Endodermal cell (in vitro differentiated cells): ENCODE results near the gene UBASH3A. TPM values are rescaled to one million over a fixed set of nuclear protein-coding genes. Genes with fewer than 3 reads are reported as not detected.

Experiments used
- DNase-seq: peaks from one replicate; pipeline ENCODE4 v3.0.0-alpha.2; 2017
- H3K27ac ChIP-seq: 2 replicates; pipeline ENCODE4 v1.5.1; 2013; ENCODE audit warnings: mild to moderate bottlenecking, low read depth, low read length, moderate library complexity
- H3K27me3 ChIP-seq: 2 replicates; pipeline ENCODE4 v1.6.1; 2013; ENCODE audit warnings: mild to moderate bottlenecking, low read length, moderate library complexity; ENCODE audit not compliant: insufficient read depth, control insufficient read depth, poor library complexity, severe bottlenecking
- H3K36me3 ChIP-seq: 2 replicates; pipeline ENCODE4 v1.7.0; 2013; ENCODE audit warnings: mild to moderate bottlenecking, low read length, moderate library complexity; ENCODE audit not compliant: control insufficient read depth, insufficient read depth
- H3K4me1 ChIP-seq: one replicate; pipeline ENCODE4 v1.7.0; 2013; ENCODE audit warnings: low read length; ENCODE audit not compliant: control insufficient read depth, insufficient read depth
- H3K4me3 ChIP-seq: 2 replicates; pipeline ENCODE4 v1.5.1; 2013; ENCODE audit warnings: mild to moderate bottlenecking, low read length, moderate library complexity
- H3K9ac ChIP-seq: 2 replicates; pipeline ENCODE4 v1.6.1; 2013; ENCODE audit warnings: mild to moderate bottlenecking, low read length, moderate library complexity; ENCODE audit not compliant: poor library complexity, severe bottlenecking; ENCODE audit errors: extremely low read depth
- H3K9me3 ChIP-seq: 2 replicates; pipeline ENCODE4 v1.6.1; 2013; ENCODE audit warnings: mild to moderate bottlenecking, low read length, moderate library complexity; ENCODE audit not compliant: control insufficient read depth
- H3K27ac Mint-ChIP-seq: 2 replicates; pipeline ENCODE4 v1.8.0; 2020; ENCODE audit warnings: mixed read lengths
- H3K27me3 Mint-ChIP-seq: 2 replicates; pipeline ENCODE4 v1.8.0; 2021; ENCODE audit warnings: mild to moderate bottlenecking, mixed read lengths; ENCODE audit not compliant: insufficient read depth
- H3K36me3 Mint-ChIP-seq: 2 replicates; pipeline ENCODE4 v1.8.0; 2020; ENCODE audit warnings: low read depth, mixed read lengths
- H3K4me1 Mint-ChIP-seq: 2 replicates; pipeline ENCODE4 v1.8.0; 2020; ENCODE audit warnings: mixed read lengths
- H3K4me3 Mint-ChIP-seq: 2 replicates; pipeline ENCODE4 v1.8.0; 2020; ENCODE audit warnings: mild to moderate bottlenecking, moderate library complexity, mixed read lengths
- H3K9me3 Mint-ChIP-seq: 2 replicates; pipeline ENCODE4 v1.8.0; 2020; ENCODE audit warnings: mild to moderate bottlenecking, mixed read lengths
- CTCF ChIP-seq: fragments of 200-600 bp; sonication (generic); conservative IDR thresholded peaks from 2 replicates; pipeline ENCODE4 v1.5.0; 2021; ENCODE audit warnings: antibody characterized with exemption, mild to moderate bottlenecking
- WGBS, 2 experiments: methylation state at CpG; one replicate each; pipeline versions ENCODE4 v1.1.5 to v1.1.7; 2013; ENCODE audit warnings: missing lambda C conversion rate in 2 of 2, mixed read lengths in 1 of 2; ENCODE audit not compliant: insufficient coverage in 1 of 2, insufficient read length in 1 of 2; 5-methylcytosine and 5-hydroxymethylcytosine counted together
- total RNA-seq, 2 donors: library from RNA; stranded (reverse); fragmentation: NEBNext Ultra II Directional in 1 of 2; extraction: Animal tissue kit (Norgen Biotek cat#: 25700) in 1 of 2; gene quantifications; 2 replicates in 1 of 2; 3 replicates in 1 of 2; pipeline ENCODE4 v1.2.1, GENCODE V29; 2021

Gene UBASH3A
- total RNA-seq, 2 donors from 2014 or later = not detected

- no peak overlapping the region for H3K27ac Mint-ChIP-seq
- Histone ChIP-seq H3K27me3 (no peaks in the 10 kb centered on the region), H3K4me1 (no peaks in the 10 kb centered on the region), H3K9me3 (no peaks in the 10 kb centered on the region), H3K9ac (no peak overlapping the region), H3K27ac (no peak overlapping the region), H3K36me3 (no peaks in the 10 kb centered on the region), H3K4me3 (no peak overlapping the region)
- WGBS, 2 experiments = 94 to 97% methylated on average over 7 to 8 of the region's 8 CpGs
- H3K4me1 Mint-ChIP-seq = no peaks in the 10 kb centered on the region
- no peak for DNase-seq
- no peak for TF ChIP-seq CTCF
- no peaks in the 10 kb centered on the region for H3K9me3 Mint-ChIP-seq
- no peaks in the 10 kb centered on the region for H3K36me3 Mint-ChIP-seq
- H3K27me3 Mint-ChIP-seq = no peaks in the 10 kb centered on the region
- no peak overlapping the region for H3K4me3 Mint-ChIP-seq
These were observed 10.4 kb downstream of the UBASH3A start for GRCh38 chr21:42414066-42414465.

DNA sequence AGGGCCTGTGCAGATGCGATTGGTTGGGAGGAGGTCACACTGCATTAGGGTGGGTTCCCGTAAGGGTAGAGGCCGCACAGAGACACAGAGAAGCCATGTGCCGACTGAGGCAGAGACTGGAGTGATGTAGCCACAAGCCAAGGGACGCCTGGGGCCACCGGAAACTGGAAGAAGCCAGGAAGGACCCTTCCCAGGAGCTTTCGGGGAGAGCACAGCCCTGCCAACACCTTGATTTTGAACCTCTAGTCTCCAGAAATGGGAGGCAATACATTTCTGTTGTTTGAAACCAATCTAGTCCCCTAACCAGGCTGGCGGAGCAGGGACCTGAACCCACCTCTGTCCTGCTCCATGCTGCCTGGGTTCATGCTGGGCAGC, 10.8 kb downstream of the UBASH3A start:
- Mint-ChIP-seq H3K9me3 (no peaks in the 10 kb centered on the region), H3K4me1 (no peaks in the 10 kb centered on the region), H3K4me3 (no peak overlapping the region), H3K36me3 (no peaks in the 10 kb centered on the region), H3K27ac (no peak overlapping the region), H3K27me3 (no peaks in the 10 kb centered on the region)
- no peak for TF ChIP-seq CTCF
- Histone ChIP-seq H3K27ac (no peak overlapping the region), H3K4me1 (no peaks in the 10 kb centered on the region), H3K36me3 (no peaks in the 10 kb centered on the region), H3K27me3 (no peaks in the 10 kb centered on the region), H3K4me3 (no peak overlapping the region), H3K9me3 (no peaks in the 10 kb centered on the region), H3K9ac (no peak overlapping the region)
- no peak for DNase-seq
- 91 to 96% methylated on average over 6 to 8 of the region's 8 CpGs for WGBS, 2 experiments

GRCh38 chr21:42414928-42415769, 11.4 kb downstream of the UBASH3A start:
- no peaks in the 10 kb centered on the region for H3K9me3 Mint-ChIP-seq
- Histone ChIP-seq H3K4me1 (no peaks in the 10 kb centered on the region), H3K27ac (no peak overlapping the region), H3K27me3 (no peaks in the 10 kb centered on the region), H3K36me3 (no peaks in the 10 kb centered on the region), H3K4me3 (no peak overlapping the region), H3K9ac (no peak overlapping the region), H3K9me3 (no peaks in the 10 kb centered on the region)
- no peak overlapping the region for H3K4me3 Mint-ChIP-seq
- no peaks in the 10 kb centered on the region for H3K27me3 Mint-ChIP-seq
- no peak overlapping the region for H3K27ac Mint-ChIP-seq
- no peaks in the 10 kb centered on the region for H3K36me3 Mint-ChIP-seq
- no peak for TF ChIP-seq CTCF
- H3K4me1 Mint-ChIP-seq = no peaks in the 10 kb centered on the region
- DNase-seq = no peak
- WGBS, 2 experiments = 63 to 77% methylated on average over 22 to 27 of the region's 27 CpGs
